Choroid plexus epithelial cell (primary cell): Measurements from ENCODE around the gene PRKAB1.

Experiments used
- DNase-seq: peaks from one replicate; pipeline ENCODE4 v3.0.0-alpha.2; 2010; ENCODE audit warnings: low read depth
- H3K4me3 ChIP-seq: 2 replicates; pipeline ENCODE4 v1.5.1; 2011; ENCODE audit warnings: low read depth, mild to moderate bottlenecking, control low read depth, low read length, moderate library complexity
- CTCF ChIP-seq: conservative IDR thresholded peaks from 2 replicates; pipeline ENCODE4 v1.5.1; 2011; ENCODE audit warnings: low read depth, mild to moderate bottlenecking, control low read depth, inconsistent platforms, low read length, moderate library complexity

The PRKAB1 gene

DNA sequence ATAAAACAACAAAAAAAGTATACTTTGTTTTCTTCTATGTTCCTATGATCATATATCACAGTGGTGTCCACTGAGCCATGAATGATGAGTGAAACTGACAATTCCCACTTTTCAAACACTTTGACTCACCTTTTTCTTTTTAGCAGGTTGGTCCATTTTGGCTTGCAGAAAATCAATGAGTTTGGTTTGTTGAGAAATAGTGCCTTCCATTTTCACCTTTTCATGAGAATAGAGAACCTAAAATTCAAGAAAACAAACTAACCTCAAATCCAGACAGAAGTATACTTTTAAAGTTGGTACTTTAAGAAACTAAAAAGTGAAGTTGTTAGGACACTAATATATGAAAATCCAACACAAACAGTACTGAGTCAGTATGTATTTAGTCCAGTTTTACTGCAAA is 52.4 kb downstream of the PRKAB1 start:
- no peak for TF ChIP-seq CTCF
- DNase-seq = no peak
- H3K4me3 ChIP-seq = no peak overlapping the region

DNA sequence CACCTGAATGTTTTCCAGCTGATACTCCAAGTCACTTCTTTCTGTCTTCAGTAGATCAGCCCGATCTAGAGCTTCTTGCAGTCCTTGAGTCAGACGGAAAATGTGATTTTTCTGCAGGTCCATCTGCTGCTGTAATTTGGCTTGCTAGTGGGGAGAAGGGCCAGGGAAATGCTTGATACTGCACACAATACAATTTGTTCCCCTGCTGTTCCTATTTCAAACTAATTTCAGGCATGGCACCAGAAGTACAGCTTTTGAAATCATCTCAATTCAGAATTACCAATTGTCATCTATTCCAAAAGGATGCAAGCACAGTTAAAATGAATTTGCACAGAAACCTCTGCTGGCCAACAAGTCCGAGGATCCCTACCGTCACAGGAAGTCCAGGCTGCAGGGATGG is 53.4 kb downstream of the PRKAB1 start:
- no peak for DNase-seq
- no peak for TF ChIP-seq CTCF
- no peak overlapping the region for H3K4me3 ChIP-seq

DNA sequence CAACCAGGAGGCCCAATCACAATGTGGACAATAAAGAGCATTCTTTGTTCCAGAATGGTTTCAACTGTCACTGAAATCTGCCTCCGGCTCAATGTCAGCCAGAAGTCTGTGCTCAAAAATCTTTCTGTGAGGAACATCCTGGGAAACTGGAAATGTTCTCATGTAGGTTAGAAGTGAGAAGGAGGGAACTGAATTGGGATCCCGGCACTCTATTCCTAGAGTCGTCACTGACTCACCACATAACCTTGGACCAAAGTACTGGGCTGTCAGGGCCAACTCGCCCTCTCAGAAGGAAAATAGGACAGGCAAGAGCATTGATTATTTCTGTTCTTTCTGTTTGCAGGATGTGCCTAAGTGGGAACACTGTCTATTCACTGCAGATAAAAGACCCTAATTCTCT is 57.6 kb downstream of the PRKAB1 start:
- no peak for DNase-seq
- H3K4me3 ChIP-seq = no peak overlapping the region
- TF ChIP-seq CTCF = no peak

GRCh38 chr12:119727600-119728443 is 59.9 kb downstream of the PRKAB1 start:
- no peak overlapping the region for H3K4me3 ChIP-seq
- TF ChIP-seq CTCF = no peak
- no peak for DNase-seq

DNA sequence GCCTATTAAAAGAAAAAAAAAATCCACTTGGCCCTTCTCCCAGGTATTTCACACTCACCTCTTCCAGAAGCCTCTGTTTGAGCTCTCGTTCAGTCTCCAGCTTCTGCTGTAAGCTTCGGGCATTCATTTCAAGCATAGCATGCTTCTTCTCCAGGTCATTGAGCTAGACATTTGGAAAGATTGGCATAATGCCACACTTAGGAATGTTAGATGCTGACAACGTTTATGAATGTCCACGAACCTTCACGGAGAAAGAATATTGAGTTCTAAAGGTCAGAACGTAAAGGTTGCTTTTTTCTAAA is 60.5 kb downstream of the PRKAB1 start:
- no peak for TF ChIP-seq CTCF
- no peak for DNase-seq
- no peak overlapping the region for H3K4me3 ChIP-seq

GRCh38 chr12:119729871-119730270 is 61.9 kb downstream of the PRKAB1 start:
- TF ChIP-seq CTCF = no peak
- DNase-seq = no peak

GRCh38 chr12:119730381-119730780 is 62.4 kb downstream of the PRKAB1 start:
- no peak for DNase-seq
- TF ChIP-seq CTCF = no peak
- no peak overlapping the region for H3K4me3 ChIP-seq

More at GRCh38 chr12:119729871-119730270, 61.9 kb downstream of the PRKAB1 start:
- no peak overlapping the region for H3K4me3 ChIP-seq
